GM12865 (cell line): ENCODE data around the gene SCN2B.

ENCODE experiments used
- DNase-seq: peaks from one replicate; pipeline ENCODE4 v3.0.0; 2010; ENCODE audit warnings: low read depth
- H3K4me3 ChIP-seq: 2 replicates; pipeline ENCODE4 v1.5.1; 2011; ENCODE audit warnings: mild to moderate bottlenecking, low read depth, low read length, control low read depth
- CTCF ChIP-seq: IDR thresholded peaks from 2 replicates; pipeline ENCODE4 v1.5.1; 2011; ENCODE audit warnings: low read length, control low read depth, low read depth, inconsistent platforms; ENCODE audit not compliant: insufficient read depth; ENCODE audit errors: missing control alignments

Gene SCN2B

GRCh38 chr11:118175993-118176777 is at the start of gene SCN2B:
TSS of gene SCN2B (minus strand) at chr11:118176639. CDS start at chr11:118176431, 208 bp downstream.
- no peak within 1 kb of the TSS for H3K4me3 ChIP-seq
- no peak for TF ChIP-seq CTCF
- DNase-seq, result no peak

- TF ChIP-seq CTCF, result no peak
- peak; percentile 77 for DNase-seq
- no peak within 1 kb of the TSS for H3K4me3 ChIP-seq
These were observed 48.2 kb upstream of the SCN2B start, which contains the start of gene JAML for GRCh38 chr11:118224511-118225188. TSS of gene JAML (minus strand) at chr11:118225011. CDS start at chr11:118214866, 10,145 bp downstream.

- TF ChIP-seq CTCF, result no peak
- no peak overlapping the region for H3K4me3 ChIP-seq
These were observed 47.6 kb upstream of the SCN2B start for GRCh38 chr11:118223992-118224391.

GRCh38 chr11:118223570-118223969 is 47.1 kb upstream of the SCN2B start:
- no peak overlapping the region for H3K4me3 ChIP-seq
- DNase-seq, result no peak
- TF ChIP-seq CTCF, result no peak

More at GRCh38 chr11:118223992-118224391, 47.6 kb upstream of the SCN2B start:
- no peak for DNase-seq

- no peak for DNase-seq
- no peak overlapping the region for H3K4me3 ChIP-seq
- TF ChIP-seq CTCF, result no peak
These were observed 46.0 kb upstream of the SCN2B start for GRCh38 chr11:118222437-118222836.

GRCh38 chr11:118221419-118221818 is 45.0 kb upstream of the SCN2B start:
- no peak for TF ChIP-seq CTCF
- no peak for DNase-seq
- no peak overlapping the region for H3K4me3 ChIP-seq

- TF ChIP-seq CTCF, result no peak
- H3K4me3 ChIP-seq, result no peak overlapping the region
- DNase-seq, result no peak
These were observed 43.3 kb upstream of the SCN2B start for GRCh38 chr11:118219732-118220131.
